Measurements from ENCODE around the gene FGFRL1. TPM values are rescaled to one million over a fixed set of nuclear protein-coding genes. Genes with fewer than 3 reads are reported as not detected.

The FGFRL1 gene
- total and polyA plus RNA-seq, 2 of the 13 experiments (the other 11 are each of a cell fraction or from before 2014, with no cell fraction given): 19.1 to 30.6 TPM

DNA sequence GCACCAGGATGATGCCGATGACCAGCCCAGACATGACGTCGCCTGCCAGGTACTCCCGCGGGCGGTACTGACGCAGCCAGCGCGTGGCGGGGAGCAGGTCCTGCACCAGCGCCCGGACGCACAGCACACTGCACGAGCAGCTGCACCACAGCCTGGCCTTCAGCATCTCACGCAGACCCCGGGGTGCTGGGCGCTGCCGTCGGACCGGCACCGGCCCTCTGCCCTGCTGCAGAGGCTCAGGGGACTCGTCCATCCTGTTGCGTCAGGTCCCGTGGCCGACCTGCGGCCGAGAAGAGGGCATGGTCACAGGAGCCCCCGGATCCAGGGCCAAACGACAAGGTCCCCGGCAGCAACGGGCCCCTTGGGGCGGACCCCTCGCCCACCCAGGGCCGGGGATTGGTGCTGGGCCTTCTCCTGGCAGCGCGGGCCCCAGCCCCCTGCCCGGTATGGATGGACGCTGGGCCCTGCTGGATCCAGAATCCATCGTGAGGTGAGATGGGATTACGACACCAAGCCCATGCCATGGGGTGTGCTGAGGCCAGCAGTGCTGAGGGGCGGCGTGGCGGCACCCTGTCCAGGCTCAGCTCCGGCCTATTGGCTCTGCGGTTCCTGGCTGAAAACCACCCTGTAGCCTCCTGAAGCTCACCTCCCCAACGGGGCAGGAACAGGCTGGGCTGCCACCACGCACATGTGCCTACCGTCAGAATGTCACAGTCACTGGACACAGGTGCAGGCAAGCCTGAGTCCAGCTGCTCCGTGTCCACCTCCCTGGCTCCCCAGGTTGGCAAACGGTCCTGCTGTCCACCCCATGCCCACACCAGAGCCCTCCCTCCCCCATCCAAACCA, 19.8 kb upstream of the FGFRL1 start (continued):
- TF ChIP-seq, protein P1, sequence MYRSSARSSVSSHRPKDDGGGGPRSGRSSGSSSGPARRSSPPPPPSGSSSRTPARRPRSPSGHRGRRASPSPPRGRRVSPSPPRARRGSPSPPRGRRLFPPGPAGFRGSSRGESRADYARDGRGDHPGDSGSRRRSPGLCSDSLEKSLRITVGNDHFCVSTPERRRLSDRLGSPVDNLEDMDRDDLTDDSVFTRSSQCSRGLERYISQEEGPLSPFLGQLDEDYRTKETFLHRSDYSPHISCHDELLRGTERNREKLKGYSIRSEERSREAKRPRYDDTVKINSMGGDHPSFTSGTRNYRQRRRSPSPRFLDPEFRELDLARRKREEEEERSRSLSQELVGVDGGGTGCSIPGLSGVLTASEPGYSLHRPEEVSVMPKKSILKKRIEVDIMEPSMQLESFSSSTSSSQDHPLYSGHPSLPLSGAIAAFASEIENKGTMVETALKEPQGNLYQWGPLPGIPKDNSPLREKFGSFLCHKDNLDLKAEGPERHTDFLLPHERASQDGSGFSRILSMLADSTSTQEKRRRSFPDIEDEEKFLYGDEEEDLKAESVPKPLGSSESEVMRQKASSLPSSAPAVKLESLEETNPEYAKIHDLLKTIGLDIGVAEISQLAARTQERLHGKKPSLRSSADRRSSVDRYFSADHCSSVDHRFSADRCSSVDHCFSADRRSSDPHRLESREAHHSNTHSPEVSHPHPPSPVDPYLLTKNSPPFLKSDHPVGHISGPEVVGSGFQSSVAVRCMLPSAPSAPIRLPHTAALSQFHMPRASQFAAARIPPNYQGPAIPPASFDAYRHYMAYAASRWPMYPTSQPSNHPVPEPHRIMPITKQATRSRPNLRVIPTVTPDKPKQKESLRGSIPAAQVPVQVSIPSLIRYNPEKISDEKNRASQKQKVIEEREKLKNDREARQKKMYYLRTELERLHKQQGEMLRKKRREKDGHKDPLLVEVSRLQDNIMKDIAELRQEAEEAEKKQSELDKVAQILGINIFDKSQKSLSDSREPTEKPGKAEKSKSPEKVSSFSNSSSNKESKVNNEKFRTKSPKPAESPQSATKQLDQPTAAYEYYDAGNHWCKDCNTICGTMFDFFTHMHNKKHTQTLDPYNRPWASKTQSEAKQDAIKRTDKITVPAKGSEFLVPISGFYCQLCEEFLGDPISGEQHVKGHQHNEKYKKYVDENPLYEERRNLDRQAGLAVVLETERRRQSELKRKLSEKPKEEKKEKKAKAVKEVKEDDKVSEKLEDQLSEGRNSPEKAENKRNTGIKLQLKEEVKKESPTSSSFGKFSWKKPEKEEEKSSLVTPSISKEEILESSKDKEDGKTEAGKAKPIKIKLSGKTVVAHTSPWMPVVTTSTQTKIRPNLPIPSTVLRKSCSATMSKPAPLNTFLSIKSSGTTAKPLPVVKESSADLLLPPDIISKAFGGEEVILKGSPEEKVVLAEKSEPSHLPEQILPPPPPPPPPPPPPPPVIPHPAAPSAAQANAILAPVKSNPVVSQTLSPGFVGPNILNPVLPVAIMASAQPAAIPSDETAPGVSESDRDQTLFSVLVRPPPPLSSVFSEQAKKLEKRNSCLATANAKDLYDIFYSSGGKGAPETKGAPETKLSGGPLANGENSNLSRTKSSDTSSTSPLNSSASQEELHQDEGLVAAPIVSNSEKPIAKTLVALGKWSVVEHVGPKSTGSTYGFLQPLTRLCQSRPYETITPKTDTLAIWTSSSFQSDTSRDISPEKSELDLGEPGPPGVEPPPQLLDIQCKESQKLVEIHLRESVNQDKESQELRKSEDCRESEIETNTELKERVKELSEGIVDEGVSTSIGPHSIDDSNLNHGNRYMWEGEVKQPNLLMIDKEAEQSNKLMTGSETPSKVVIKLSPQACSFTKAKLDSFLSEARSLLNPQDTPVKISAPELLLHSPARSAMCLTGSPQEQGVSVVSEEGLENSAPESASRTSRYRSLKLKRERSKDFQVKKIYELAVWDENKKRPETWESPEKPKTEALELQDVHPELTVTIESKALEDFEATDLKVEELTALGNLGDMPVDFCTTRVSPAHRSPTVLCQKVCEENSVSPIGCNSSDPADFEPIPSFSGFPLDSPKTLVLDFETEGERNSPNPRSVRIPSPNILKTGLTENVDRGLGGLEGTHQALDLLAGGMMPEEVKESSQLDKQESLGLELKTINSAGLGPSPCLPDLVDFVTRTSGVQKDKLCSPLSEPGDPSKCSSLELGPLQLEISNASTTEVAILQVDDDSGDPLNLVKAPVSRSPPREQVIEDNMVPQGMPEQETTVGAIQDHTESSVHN (CRISPR knock-in tag; IDR thresholded peaks at IDR 0.05): 0 out of 2 replicates have a peak, but pooled peaks have one; percentile 50
- TF ChIP-seq, protein P2, sequence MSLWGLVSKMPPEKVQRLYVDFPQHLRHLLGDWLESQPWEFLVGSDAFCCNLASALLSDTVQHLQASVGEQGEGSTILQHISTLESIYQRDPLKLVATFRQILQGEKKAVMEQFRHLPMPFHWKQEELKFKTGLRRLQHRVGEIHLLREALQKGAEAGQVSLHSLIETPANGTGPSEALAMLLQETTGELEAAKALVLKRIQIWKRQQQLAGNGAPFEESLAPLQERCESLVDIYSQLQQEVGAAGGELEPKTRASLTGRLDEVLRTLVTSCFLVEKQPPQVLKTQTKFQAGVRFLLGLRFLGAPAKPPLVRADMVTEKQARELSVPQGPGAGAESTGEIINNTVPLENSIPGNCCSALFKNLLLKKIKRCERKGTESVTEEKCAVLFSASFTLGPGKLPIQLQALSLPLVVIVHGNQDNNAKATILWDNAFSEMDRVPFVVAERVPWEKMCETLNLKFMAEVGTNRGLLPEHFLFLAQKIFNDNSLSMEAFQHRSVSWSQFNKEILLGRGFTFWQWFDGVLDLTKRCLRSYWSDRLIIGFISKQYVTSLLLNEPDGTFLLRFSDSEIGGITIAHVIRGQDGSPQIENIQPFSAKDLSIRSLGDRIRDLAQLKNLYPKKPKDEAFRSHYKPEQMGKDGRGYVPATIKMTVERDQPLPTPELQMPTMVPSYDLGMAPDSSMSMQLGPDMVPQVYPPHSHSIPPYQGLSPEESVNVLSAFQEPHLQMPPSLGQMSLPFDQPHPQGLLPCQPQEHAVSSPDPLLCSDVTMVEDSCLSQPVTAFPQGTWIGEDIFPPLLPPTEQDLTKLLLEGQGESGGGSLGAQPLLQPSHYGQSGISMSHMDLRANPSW (CRISPR knock-in tag; IDR thresholded peaks at IDR 0.05; ENCODE audit: borderline replicate concordance): no peak
- TF ChIP-seq CHD4 (IDR thresholded peaks at IDR 0.05; ENCODE audit: borderline replicate concordance, low read length) (no peak), ZNF235 (CRISPR knock-in tag; IDR thresholded peaks at IDR 0.05; ENCODE audit: borderline replicate concordance) (no peak), ZNF724P (CRISPR knock-in tag; IDR thresholded peaks at IDR 0.05; ENCODE audit: borderline replicate concordance) (0 out of 2 replicates have a peak, but pooled peaks have one; percentile 12)

Data from HepG2 (cell line).